T-helper 2 cell treated with Interferon-gamma antibody and Interleukin-4, amounts not matched to agents 5 μg/mL and 100 μg/mL, for 36 hours (primary cell): ENCODE data around the gene TMEM154.
"Not testable (repeated sequence)": the region's sequence is repeated elsewhere in the genome, so short reads cannot be mapped to it uniquely, and the experiment has no call there.

Experiments
- DNase-seq: peaks from one replicate; pipeline ENCODE4 v3.0.0; 2021; ENCODE audit warnings: low spot score
- H3K27ac Mint-ChIP-seq: one replicate; pipeline ENCODE4 v1.8.0; 2021; ENCODE audit warnings: mild to moderate bottlenecking, mixed read lengths
- H3K27me3 Mint-ChIP-seq: one replicate; pipeline ENCODE4 v1.8.0; 2021; ENCODE audit warnings: low read depth, mixed read lengths
- H3K36me3 Mint-ChIP-seq: one replicate; pipeline ENCODE4 v1.8.0; 2021; ENCODE audit warnings: low read depth, mixed read lengths
- H3K4me1 Mint-ChIP-seq: one replicate; pipeline ENCODE4 v1.8.0; 2021; ENCODE audit warnings: low read depth, mixed read lengths
- H3K4me3 Mint-ChIP-seq: one replicate; pipeline ENCODE4 v1.8.0; 2022; ENCODE audit warnings: mild to moderate bottlenecking, moderate library complexity, mixed read lengths
- H3K9me3 Mint-ChIP-seq: one replicate; pipeline ENCODE4 v1.8.0; 2021; ENCODE audit warnings: mixed read lengths

TMEM154 gene

GRCh38 chr4:152666946-152667345 lies 12.9 kb downstream of the TMEM154 start:
- Mint-ChIP-seq H3K4me3 (no peak overlapping the region), H3K27me3 (no peaks in the 10 kb centered on the region), H3K9me3 (no peaks in the 10 kb centered on the region), H3K36me3 (peaks cover 26% of the 10 kb centered on the region), H3K4me1 (peaks cover 25% of the 10 kb centered on the region), H3K27ac (no peak overlapping the region)
- no peak for DNase-seq

DNA sequence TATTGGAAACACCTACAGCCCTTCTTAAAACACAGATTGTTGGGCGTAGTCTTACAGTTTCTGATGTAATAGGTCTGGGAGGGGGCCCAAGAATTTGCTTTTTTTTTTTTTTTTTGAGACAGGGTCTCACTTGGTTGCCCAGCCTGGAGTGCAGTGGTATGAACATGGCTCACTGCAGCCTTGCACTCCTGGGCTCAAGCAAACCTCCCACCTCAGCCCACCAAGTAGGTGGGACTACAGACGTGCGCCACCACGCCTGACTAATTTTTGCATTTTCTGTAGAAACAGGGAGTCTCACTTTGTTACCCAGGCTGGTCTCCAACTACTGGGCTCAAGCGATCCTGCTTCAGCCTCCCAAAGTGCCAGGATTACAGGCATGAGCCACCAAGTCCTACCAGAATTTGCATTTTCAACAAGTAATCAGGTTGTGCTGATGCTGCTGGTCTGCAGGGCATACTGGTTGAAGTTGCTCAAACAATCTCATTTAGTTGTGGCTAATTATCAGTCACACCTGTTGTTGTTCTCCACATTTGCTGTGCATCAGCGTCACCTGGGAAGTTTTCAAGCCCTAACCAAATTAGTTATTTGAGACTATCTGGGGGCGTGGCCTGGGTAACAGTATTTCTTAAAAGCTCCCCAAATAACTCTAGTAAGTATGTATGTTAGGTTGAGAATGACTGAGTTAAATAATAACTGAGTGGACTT lies 14.0 kb downstream of the TMEM154 start:
- peaks cover 22% of the 10 kb centered on the region for H3K36me3 Mint-ChIP-seq
- H3K9me3 Mint-ChIP-seq, result no peaks in the 10 kb centered on the region
- no peak overlapping the region for H3K27ac Mint-ChIP-seq
- H3K4me3 Mint-ChIP-seq, result no peak overlapping the region
- no peaks in the 10 kb centered on the region for H3K27me3 Mint-ChIP-seq
- H3K4me1 Mint-ChIP-seq, result peaks cover 34% of the 10 kb centered on the region
- DNase-seq, result no peak

GRCh38 chr4:152664067-152664378 lies 15.8 kb downstream of the TMEM154 start:
- not testable (repeated sequence) for H3K4me3 Mint-ChIP-seq, H3K27me3 Mint-ChIP-seq, DNase-seq
- Mint-ChIP-seq H3K36me3 (peaks cover 27% of the 10 kb centered on the region), H3K27ac (peak overlapping the region; percentile 24), H3K9me3 (peaks cover 13% of the 10 kb centered on the region), H3K4me1 (peaks cover 41% of the 10 kb centered on the region)

DNA sequence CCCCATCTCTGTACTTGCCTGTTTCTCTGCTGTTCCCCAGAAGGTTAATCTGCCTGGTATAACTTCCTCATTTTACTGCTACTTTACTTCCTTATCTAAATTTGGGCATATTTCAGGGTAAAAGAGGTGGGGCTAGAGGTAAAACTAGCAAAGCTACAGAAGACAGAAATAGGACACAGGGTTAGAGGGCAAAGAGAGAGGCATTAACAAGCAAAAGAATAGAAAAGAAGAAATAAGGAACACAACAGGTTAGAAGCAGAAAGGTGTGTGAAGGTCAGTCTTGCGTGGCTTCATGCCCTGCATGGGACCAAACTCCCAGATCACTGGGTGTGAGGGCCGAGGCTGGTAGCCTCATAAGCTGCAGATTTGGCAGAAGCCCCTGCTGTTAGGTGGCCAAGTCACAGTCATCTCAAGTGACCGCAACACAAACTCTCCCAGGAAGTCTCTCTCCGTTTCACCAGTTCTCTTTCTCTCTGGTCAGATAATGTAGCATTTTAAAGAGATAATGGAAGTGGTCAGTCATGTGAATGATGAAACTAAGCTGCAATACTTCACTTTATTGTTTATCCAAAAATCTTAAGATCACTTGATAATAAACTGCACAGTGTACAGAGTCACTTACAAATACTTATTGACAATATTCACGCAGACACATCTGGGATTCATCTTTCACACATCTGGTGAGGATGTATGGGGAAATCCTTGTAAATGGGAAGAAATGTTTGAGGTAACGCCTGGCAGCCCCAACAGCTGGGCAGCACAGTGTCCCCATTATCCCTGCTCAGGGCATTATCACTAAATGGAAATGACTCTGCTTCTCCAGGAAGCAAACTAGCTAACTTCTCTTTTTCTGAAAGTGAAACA lies 16.4 kb downstream of the TMEM154 start:
- DNase-seq, result no peak
- Mint-ChIP-seq H3K27me3 (no peaks in the 10 kb centered on the region), H3K27ac (peak overlapping the region; percentile 87), H3K4me3 (peak overlapping the region; percentile 64), H3K9me3 (peaks cover 16% of the 10 kb centered on the region), H3K36me3 (peaks cover 30% of the 10 kb centered on the region), H3K4me1 (peaks cover 41% of the 10 kb centered on the region)

- peaks cover 40% of the 10 kb centered on the region for H3K36me3 Mint-ChIP-seq
- H3K4me1 Mint-ChIP-seq, result peaks cover 36% of the 10 kb centered on the region
- peak overlapping the region; percentile 62 for H3K27ac Mint-ChIP-seq
- H3K27me3 Mint-ChIP-seq, result no peaks in the 10 kb centered on the region
- DNase-seq, result no peak
- H3K9me3 Mint-ChIP-seq, result peaks cover 34% of the 10 kb centered on the region
- H3K4me3 Mint-ChIP-seq, result peak overlapping the region; percentile 49
These were observed 18.1 kb downstream of the TMEM154 start for GRCh38 chr4:152661649-152662048.

- Mint-ChIP-seq H3K4me3 (no peak overlapping the region), H3K36me3 (peaks cover 46% of the 10 kb centered on the region), H3K4me1 (peaks cover 36% of the 10 kb centered on the region), H3K9me3 (peaks cover 42% of the 10 kb centered on the region), H3K27me3 (no peaks in the 10 kb centered on the region), H3K27ac (no peak overlapping the region)
- DNase-seq, result no peak
These were observed 19.3 kb downstream of the TMEM154 start for GRCh38 chr4:152660526-152660925.

DNA sequence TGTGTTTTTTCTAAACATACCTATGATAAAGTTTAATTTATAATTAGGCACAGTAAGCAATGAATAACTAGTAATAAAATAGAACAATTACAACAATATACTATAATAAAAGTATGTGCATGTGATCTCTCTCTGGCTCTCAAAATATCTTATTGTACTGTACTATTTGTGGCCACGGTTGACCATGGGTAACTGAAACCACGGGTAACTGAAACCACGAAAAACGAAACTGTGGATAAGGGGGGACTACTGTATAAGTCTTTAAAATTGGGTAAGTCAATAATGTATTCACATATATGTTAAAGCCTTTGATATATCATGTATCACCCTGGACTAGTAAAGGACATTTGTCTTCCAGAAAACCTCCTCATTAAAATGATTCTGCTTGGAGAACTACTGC lies 20.0 kb downstream of the TMEM154 start:
- Mint-ChIP-seq H3K27ac (no peak overlapping the region), H3K9me3 (peaks cover 42% of the 10 kb centered on the region), H3K27me3 (no peaks in the 10 kb centered on the region), H3K36me3 (peaks cover 48% of the 10 kb centered on the region), H3K4me1 (peaks cover 36% of the 10 kb centered on the region), H3K4me3 (no peak overlapping the region)
- no peak for DNase-seq

DNA sequence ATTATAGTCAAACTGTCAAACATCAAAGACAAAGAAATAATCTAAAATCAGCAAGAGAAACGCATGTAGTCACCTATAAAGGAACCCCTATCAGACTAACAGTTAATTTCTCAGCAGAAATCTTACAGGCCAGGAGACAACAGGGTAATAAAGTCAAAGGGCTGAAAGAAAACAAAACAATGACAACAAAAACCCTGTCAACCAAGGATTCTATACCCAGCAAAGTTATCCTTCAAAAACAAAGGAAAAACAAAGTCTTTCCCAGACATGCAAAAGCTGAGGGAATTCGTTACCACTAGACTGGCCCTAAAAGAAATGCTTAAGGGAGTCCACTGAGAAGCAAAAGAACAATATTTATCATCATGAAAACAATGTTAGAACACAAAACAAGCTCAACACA lies 22.1 kb downstream of the TMEM154 start:
- Mint-ChIP-seq H3K9me3 (peaks cover 42% of the 10 kb centered on the region), H3K4me3 (no peak overlapping the region), H3K4me1 (peaks cover 21% of the 10 kb centered on the region), H3K27ac (no peak overlapping the region), H3K36me3 (peaks cover 38% of the 10 kb centered on the region), H3K27me3 (no peaks in the 10 kb centered on the region)
- no peak for DNase-seq

DNA sequence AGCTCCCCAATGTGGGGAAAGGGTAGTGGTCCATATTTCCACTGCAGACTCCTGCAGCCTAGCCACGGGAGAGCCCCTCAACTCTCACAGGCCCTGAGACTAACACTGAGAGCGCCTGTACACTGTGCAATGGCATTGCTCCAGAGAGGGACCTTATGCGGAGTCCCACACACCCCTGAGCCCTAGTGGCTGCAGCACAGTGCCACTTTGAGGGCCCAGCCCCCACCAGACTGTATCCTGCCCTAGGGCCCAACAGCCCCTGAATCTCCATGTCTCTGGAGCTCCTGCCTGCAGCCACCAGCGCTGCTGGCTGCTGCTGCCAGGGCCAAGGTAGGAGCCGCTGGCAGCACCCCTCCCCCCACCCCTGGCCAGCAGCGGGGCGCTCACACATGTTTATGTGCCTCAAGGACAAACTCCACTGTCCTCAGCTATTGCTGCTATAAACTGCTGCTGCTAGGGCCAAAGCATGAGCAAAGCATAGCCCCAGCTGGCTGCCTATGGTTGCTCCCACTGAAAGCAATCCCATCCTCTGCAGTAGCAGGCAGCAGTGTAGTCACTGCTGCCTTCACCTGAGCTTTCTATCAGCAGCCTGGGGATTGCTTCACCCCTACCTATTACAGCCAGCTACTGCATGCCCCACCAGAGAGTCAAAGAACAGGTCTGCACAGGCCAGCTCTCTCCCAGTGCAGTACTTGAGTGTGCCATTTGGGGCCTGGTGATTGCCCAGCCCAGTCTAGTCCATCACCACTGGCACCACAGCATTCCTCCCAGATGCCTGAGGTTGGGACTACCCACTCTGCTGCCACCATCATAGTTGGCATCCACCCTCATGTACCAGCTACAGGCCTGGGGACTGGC lies 24.3 kb downstream of the TMEM154 start:
- H3K9me3 Mint-ChIP-seq, result peaks cover 42% of the 10 kb centered on the region
- H3K4me3 Mint-ChIP-seq, result no peak overlapping the region
- H3K36me3 Mint-ChIP-seq, result peaks cover 48% of the 10 kb centered on the region
- no peak overlapping the region for H3K27ac Mint-ChIP-seq
- H3K4me1 Mint-ChIP-seq, result peaks cover 9% of the 10 kb centered on the region
- no peaks in the 10 kb centered on the region for H3K27me3 Mint-ChIP-seq
- no peak for DNase-seq

- H3K4me3 Mint-ChIP-seq, result no peak overlapping the region
- peaks cover 7% of the 10 kb centered on the region for H3K4me1 Mint-ChIP-seq
- H3K27me3 Mint-ChIP-seq, result no peaks in the 10 kb centered on the region
- peaks cover 13% of the 10 kb centered on the region for H3K9me3 Mint-ChIP-seq
- DNase-seq, result no peak
- H3K27ac Mint-ChIP-seq, result no peak overlapping the region
- peaks cover 42% of the 10 kb centered on the region for H3K36me3 Mint-ChIP-seq
These were observed 27.7 kb downstream of the TMEM154 start for GRCh38 chr4:152652102-152652501.

- Mint-ChIP-seq H3K9me3 (peaks cover 7% of the 10 kb centered on the region), H3K4me1 (peaks cover 7% of the 10 kb centered on the region), H3K27ac (no peak overlapping the region), H3K36me3 (peaks cover 38% of the 10 kb centered on the region), H3K4me3 (no peak overlapping the region), H3K27me3 (no peaks in the 10 kb centered on the region)
- DNase-seq, result no peak
These were observed 28.2 kb downstream of the TMEM154 start for GRCh38 chr4:152651473-152652060.

DNA sequence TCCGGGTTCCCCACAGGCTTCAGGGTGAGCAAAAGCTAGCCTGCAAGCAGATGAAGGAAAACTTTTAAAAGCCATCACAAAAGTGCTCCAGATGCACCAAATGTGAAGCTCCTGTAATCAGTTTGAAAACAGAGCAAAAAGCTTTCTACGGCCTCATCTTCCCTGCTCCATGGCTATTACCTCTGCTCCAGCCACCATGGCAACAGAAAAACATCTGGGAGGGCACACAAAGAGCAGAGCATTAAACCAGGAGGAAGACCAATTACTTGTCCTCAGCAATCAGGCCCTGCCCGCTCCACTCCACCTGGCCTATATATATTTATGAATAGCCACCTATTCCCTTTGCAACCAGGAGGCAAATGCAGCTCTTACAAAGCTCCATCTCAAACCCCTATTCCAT lies 33.6 kb downstream of the TMEM154 start:
- Mint-ChIP-seq H3K36me3 (peaks cover 26% of the 10 kb centered on the region), H3K27me3 (no peaks in the 10 kb centered on the region), H3K4me3 (no peak overlapping the region), H3K4me1 (peaks cover 19% of the 10 kb centered on the region), H3K27ac (no peak overlapping the region), H3K9me3 (no peaks in the 10 kb centered on the region)
- DNase-seq, result no peak

GRCh38 chr4:152644130-152644529 lies 35.7 kb downstream of the TMEM154 start:
- Mint-ChIP-seq H3K27me3 (no peaks in the 10 kb centered on the region), H3K9me3 (no peaks in the 10 kb centered on the region), H3K4me3 (peak overlapping the region; percentile 6), H3K27ac (peak overlapping the region; percentile 58), H3K36me3 (peaks cover 19% of the 10 kb centered on the region), H3K4me1 (peaks cover 19% of the 10 kb centered on the region)
- DNase-seq, result no peak
